Measurements from ENCODE around the gene ANKRD30B. TPM values are rescaled to one million over a fixed set of nuclear protein-coding genes. Genes with fewer than 3 reads are reported as not detected.
"Not testable (repeated sequence)": the region's sequence is repeated elsewhere in the genome, so short reads cannot be mapped to it uniquely, and the experiment has no call there.

Gene ANKRD30B
- total RNA-seq, 1 experiment from 2014 or later = 0.13 TPM

GRCh38 chr18:14797969-14798764, 50.2 kb downstream of the ANKRD30B start:
- not testable (repeated sequence) for H3K4me3 ChIP-seq, H3K36me3 ChIP-seq, H3K9me3 ChIP-seq, H3K27me3 ChIP-seq, DNase-seq

DNA sequence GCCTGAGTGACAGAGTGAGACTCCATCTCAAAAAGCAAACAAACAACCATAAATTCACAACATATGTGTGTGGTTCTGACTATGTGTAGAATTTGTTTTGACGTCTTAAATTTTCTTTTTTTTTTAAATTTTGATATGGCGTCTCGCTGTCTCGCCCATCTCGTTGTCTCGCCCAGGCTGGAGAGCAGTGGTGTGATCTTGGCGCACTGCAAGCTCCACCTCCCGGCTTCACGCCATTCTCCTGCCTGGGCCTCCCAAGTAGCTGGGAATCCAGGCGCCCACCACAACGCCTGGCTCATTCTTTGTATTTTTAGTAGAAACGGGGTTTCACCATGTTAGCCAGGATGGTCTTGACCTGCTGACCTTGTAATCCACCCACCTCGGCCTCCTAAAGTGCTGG, 63.1 kb downstream of the ANKRD30B start:
- not testable (repeated sequence) for H3K27me3 ChIP-seq, H3K9me3 ChIP-seq, H3K4me3 ChIP-seq, H3K36me3 ChIP-seq, DNase-seq

GRCh38 chr18:14826972-14827632, 79.1 kb downstream of the ANKRD30B start:
- peak; percentile 56 for DNase-seq
- not testable (repeated sequence) for H3K36me3 ChIP-seq, H3K27me3 ChIP-seq, H3K4me3 ChIP-seq
- H3K9me3 ChIP-seq = peaks cover 11% of the 10 kb centered on the region

DNA sequence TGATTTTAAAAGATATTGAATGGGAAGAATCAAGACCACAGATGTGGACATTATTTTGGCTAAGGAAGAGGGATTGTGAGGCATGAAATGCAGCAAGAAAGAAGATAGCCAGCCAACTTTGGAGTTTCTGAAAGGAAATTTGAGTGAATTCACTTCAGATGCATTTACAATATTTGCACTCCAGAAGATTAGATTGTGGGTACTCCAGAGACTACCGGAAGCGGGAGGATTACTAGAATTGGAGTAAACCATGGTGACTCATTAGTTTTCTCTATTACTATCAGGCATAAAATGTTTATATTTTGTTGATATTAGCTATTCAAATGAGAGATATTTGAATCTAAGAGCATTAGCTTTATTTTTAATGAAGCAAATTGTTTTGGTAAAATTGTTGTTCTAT, 93.6 kb downstream of the ANKRD30B start:
- not testable (repeated sequence) for H3K27me3 ChIP-seq, H3K4me3 ChIP-seq, H3K9me3 ChIP-seq, DNase-seq, H3K36me3 ChIP-seq

GRCh38 chr18:14851533-14851932, 103.6 kb downstream of the ANKRD30B start:
- H3K9me3 ChIP-seq, DNase-seq, H3K36me3 ChIP-seq, H3K27me3 ChIP-seq: not testable (repeated sequence)
- H3K4me3 ChIP-seq = peak overlapping the region; percentile 29

- H3K36me3 ChIP-seq, DNase-seq, H3K9me3 ChIP-seq, H3K4me3 ChIP-seq, H3K27me3 ChIP-seq: not testable (repeated sequence)
Measured at GRCh38 chr18:14855634-14856033, 107.7 kb downstream of the ANKRD30B start.

DNA sequence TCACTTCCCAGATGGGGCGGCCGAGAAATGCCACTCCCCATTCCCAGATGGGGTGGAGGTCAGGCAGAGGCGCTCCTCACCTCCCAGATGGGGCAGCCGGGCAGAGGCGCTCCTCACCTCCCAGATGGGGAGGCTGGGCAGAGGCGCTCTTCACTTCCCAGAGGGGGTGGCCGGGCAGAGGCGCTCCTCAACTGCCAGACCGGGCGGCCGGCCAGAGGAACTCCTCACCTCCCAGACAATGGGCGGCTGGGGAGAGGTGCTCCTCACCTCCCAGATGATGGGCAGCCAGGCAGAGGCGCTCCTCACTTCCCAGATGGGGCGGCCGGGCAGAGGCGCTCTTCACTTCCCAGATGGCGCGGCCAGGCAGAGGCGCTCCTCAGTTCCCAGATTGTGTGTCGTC, 108.3 kb downstream of the ANKRD30B start:
- not testable (repeated sequence) for DNase-seq, H3K36me3 ChIP-seq, H3K4me3 ChIP-seq, H3K27me3 ChIP-seq, H3K9me3 ChIP-seq

DNA sequence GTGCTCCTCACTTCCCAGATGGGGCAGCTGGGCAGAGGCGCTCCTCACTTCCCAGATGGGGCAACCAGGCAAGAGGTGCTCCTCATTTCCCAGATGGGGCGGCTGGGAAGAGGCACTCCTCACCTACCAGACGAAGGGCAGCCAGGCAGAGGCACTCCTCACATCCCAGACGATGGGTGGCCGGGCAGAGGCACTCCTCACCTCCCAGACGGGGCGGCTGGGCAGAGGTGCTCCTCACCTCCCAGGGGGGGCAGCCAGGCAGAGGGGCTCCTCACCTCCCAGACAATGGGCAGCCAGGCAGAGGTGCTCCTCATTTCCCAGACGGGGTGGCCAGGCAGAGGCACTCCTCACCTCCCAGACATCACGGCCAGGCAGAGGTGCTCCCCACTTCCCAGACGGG, 110.5 kb downstream of the ANKRD30B start:
- H3K27me3 ChIP-seq, H3K4me3 ChIP-seq, H3K36me3 ChIP-seq, DNase-seq, H3K9me3 ChIP-seq: not testable (repeated sequence)

- not testable (repeated sequence) for H3K36me3 ChIP-seq, DNase-seq, H3K4me3 ChIP-seq, H3K27me3 ChIP-seq, H3K9me3 ChIP-seq
Measured at GRCh38 chr18:14859995-14860394, 112.0 kb downstream of the ANKRD30B start.

DNA sequence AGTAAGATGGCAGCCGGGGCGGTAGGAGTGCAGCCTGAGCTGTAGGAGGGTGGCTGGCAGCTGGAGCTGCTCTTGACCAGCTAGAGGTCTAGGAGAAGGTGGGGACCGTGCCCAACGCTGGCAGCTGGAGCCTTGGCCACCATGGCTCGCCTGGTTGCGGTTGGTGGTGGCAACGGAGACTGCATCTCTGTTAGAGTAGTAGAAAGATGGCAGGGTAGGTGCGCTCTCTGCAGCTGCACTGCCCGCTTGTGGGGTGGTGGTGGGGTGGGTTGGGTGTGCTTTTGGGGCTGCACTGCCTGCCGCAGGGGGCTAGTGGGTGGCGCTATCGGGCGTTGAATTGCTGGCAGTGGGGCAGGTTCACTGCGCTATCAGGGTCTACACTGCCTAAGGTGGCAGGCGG, 118.5 kb downstream of the ANKRD30B start:
- H3K36me3 ChIP-seq, H3K9me3 ChIP-seq, H3K27me3 ChIP-seq, DNase-seq, H3K4me3 ChIP-seq: not testable (repeated sequence)

GRCh38 chr18:14867988-14868387, 120.0 kb downstream of the ANKRD30B start:
- not testable (repeated sequence) for H3K27me3 ChIP-seq, H3K4me3 ChIP-seq, H3K36me3 ChIP-seq

DNA sequence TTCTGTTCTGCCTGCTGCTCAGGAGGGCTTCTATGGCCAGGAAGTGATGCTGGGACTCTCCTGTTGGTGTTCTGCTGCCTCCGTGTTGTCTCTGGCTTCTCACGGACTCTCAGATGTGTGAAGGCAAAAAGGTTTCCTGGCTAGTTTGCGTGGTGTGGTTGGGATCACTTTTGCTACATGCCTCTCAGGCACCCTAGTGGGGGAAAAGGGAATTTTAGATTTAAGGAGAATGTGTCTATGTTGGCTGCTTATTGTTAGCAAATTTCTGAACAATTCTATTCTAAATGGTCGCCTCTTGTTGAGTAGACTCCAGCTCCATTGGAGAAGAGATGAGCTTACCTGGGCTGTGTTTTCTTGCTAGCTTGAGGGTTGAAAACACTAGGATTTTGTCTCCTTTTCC, 120.9 kb downstream of the ANKRD30B start:
- not testable (repeated sequence) for DNase-seq, H3K27me3 ChIP-seq, H3K4me3 ChIP-seq, H3K9me3 ChIP-seq, H3K36me3 ChIP-seq

More at GRCh38 chr18:14867988-14868387, 120.0 kb downstream of the ANKRD30B start:
- DNase-seq, H3K9me3 ChIP-seq: not testable (repeated sequence)

DNA sequence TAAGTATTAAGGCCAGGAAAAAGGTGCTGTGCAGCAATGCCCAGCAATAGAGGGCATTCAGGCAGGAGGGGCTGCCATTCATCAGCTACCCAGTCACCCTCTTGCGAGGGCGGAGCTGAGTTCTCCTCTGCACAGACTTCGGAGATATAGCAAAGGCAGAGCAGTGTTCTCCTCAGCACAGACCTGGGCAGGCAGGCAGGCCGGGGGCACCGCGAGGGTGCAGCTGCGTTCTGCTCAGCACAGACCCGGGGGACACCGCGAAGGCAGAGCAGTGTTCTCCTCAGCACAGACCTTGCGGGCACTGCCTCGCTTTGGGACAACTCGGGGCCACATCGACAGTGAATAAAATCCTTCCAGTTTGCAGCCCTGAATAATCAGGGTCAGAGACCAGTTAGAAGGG, 130.9 kb downstream of the ANKRD30B start:
- H3K27me3 ChIP-seq, H3K36me3 ChIP-seq, H3K9me3 ChIP-seq, DNase-seq, H3K4me3 ChIP-seq: not testable (repeated sequence)

- no peaks in the 10 kb centered on the region for H3K27me3 ChIP-seq
- H3K4me3 ChIP-seq = no peak overlapping the region
- H3K9me3 ChIP-seq = no peaks in the 10 kb centered on the region
- no peak for DNase-seq
- H3K36me3 ChIP-seq = no peaks in the 10 kb centered on the region
Measured at GRCh38 chr18:14900435-14900834, 152.5 kb downstream of the ANKRD30B start.

Other genes starting within 250 kb of the ANKRD30B start
- not detected in 2 replicates for gene POTEC, start 204.6 kb upstream of the ANKRD30B start, total RNA-seq (2014; rRNA removed; shearing (Covaris generic); ENCODE audit: low replicate concordance)